Neural progenitor cell (in vitro differentiated cells): ENCODE results near the gene GIGYF2. TPM values are rescaled to one million over a fixed set of nuclear protein-coding genes. Genes with fewer than 3 reads are reported as not detected.

Experiments
- DNase-seq: peaks from one replicate; pipeline ENCODE4 v3.0.0-alpha.2; 2016; ENCODE audit warnings: low spot score
- H2AFZ ChIP-seq: fragments of 200-600 bp; sonication (generic); replicated peaks from 2 replicates; pipeline ENCODE4 v1.6.1; 2016; ENCODE audit warnings: antibody characterized with exemption
- H3F3A ChIP-seq: fragments of 200-600 bp; sonication (generic); 2 replicates; pipeline ENCODE4 v1.6.1; 2016; ENCODE audit warnings: antibody characterized with exemption, low read depth
- H3K27ac ChIP-seq: fragments of 200-600 bp; sonication (generic); 2 replicates; pipeline ENCODE4 v1.5.1; 2016; ENCODE audit warnings: mild to moderate bottlenecking
- H3K27me3 ChIP-seq: fragments of 200-600 bp; sonication (generic); 2 replicates; pipeline ENCODE4 v1.6.1; 2016; ENCODE audit warnings: mild to moderate bottlenecking, moderate library complexity
- H3K36me3 ChIP-seq: fragments of 200-600 bp; sonication (generic); 2 replicates; pipeline ENCODE4 v1.5.1; 2016
- H3K4me1 ChIP-seq: fragments of 200-600 bp; sonication (generic); 2 replicates; pipeline ENCODE4 v1.6.1; 2016; ENCODE audit warnings: mixed run types
- H3K4me2 ChIP-seq: fragments of 200-600 bp; sonication (generic); 2 replicates; pipeline ENCODE4 v1.6.1; 2016
- H3K4me3 ChIP-seq: fragments of 200-600 bp; sonication (generic); 2 replicates; pipeline ENCODE4 v1.5.1; 2016
- H3K79me2 ChIP-seq: fragments of 200-600 bp; sonication (generic); 2 replicates; pipeline ENCODE4 v1.6.1; 2016; ENCODE audit warnings: low read depth
- H3K9ac ChIP-seq: fragments of 200-600 bp; sonication (generic); 2 replicates; pipeline ENCODE4 v1.6.1; 2016
- H3K9me3 ChIP-seq: fragments of 200-600 bp; sonication (generic); 2 replicates; pipeline ENCODE4 v1.5.1; 2016; ENCODE audit warnings: low read depth
- H4K20me1 ChIP-seq: fragments of 200-600 bp; sonication (generic); 2 replicates; pipeline ENCODE4 v1.6.1; 2016; ENCODE audit warnings: low read depth
- H3K27ac Mint-ChIP-seq: 3 replicates; pipeline ENCODE4 v1.8.0; 2021; ENCODE audit warnings: mixed read lengths
- H3K27me3 Mint-ChIP-seq: 2 replicates; pipeline ENCODE4 v1.8.0; 2022; ENCODE audit warnings: low read depth, mild to moderate bottlenecking, inconsistent platforms, moderate library complexity, mixed read lengths; ENCODE audit not compliant: insufficient read depth
- H3K36me3 Mint-ChIP-seq: 3 replicates; pipeline ENCODE4 v1.8.0; 2021; ENCODE audit warnings: mixed read lengths
- H3K4me1 Mint-ChIP-seq: 3 replicates; pipeline ENCODE4 v1.8.0; 2021; ENCODE audit warnings: mixed read lengths
- H3K4me3 Mint-ChIP-seq: 3 replicates; pipeline ENCODE4 v1.8.0; 2021; ENCODE audit warnings: mild to moderate bottlenecking, moderate library complexity, mixed read lengths
- H3K9me3 Mint-ChIP-seq: 3 replicates; pipeline ENCODE4 v1.8.0; 2020; ENCODE audit warnings: mixed read lengths
- EZH2 ChIP-seq: fragments of 200-600 bp; sonication (generic); IDR thresholded peaks from 2 replicates; pipeline ENCODE4 v1.6.1; 2017; ENCODE audit warnings: antibody characterized with exemption, mild to moderate bottlenecking, moderate library complexity
- EZH2phosphoT487 ChIP-seq: fragments of 200-600 bp; sonication (generic); IDR thresholded peaks from 2 replicates; pipeline ENCODE4 v1.6.1; 2017; ENCODE audit warnings: antibody characterized with exemption
- total RNA-seq: library from RNA; depleted of rRNA; stranded (reverse); fragments of >200 nt; gene quantifications from 2 replicates; pipeline ENCODE4 v1.2.3, GENCODE V29; 2015; ENCODE audit warnings: low replicate concordance
- TF ChIP-seq, protein P1 (sequence below): fragments of 200-600 bp; sonication (generic); IDR thresholded peaks from 2 replicates; pipeline ENCODE4 v1.5.1; 2017; ENCODE audit warnings: antibody characterized with exemption, mild to moderate bottlenecking

The GIGYF2 gene
- total RNA-seq, 1 donor from 2014 or later = 76.3 TPM

DNA sequence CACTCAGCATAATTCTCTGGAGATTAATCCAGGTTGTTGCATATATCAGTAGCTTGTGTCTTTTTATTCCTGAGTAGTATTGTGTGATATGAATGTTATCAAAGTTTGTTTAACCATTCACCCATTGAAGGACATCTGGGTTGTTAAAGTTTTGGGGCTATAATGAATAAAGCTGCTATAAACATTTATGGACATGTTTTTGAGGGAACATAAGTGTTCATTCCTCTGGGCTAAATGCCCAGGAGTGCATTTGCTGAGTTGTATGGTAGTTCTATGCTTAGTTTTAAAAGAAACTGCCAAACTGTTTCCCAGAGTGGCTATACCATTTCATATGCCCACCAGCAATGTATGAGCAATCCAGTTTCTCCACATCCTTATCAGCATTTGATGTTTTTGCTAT, 101.1 kb downstream of the GIGYF2 start:
- TF ChIP-seq EZH2phosphoT487 (no peak), EZH2 (no peak)
- TF ChIP-seq, protein P1, sequence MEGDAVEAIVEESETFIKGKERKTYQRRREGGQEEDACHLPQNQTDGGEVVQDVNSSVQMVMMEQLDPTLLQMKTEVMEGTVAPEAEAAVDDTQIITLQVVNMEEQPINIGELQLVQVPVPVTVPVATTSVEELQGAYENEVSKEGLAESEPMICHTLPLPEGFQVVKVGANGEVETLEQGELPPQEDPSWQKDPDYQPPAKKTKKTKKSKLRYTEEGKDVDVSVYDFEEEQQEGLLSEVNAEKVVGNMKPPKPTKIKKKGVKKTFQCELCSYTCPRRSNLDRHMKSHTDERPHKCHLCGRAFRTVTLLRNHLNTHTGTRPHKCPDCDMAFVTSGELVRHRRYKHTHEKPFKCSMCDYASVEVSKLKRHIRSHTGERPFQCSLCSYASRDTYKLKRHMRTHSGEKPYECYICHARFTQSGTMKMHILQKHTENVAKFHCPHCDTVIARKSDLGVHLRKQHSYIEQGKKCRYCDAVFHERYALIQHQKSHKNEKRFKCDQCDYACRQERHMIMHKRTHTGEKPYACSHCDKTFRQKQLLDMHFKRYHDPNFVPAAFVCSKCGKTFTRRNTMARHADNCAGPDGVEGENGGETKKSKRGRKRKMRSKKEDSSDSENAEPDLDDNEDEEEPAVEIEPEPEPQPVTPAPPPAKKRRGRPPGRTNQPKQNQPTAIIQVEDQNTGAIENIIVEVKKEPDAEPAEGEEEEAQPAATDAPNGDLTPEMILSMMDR = no peak
- peaks cover 10% of the 10 kb centered on the region for H3F3A ChIP-seq
- H3K4me1 ChIP-seq = peaks cover 16% of the 10 kb centered on the region
- H3K4me1 Mint-ChIP-seq = no peaks in the 10 kb centered on the region
- no peak overlapping the region for H3K4me3 ChIP-seq
- peaks cover 10% of the 10 kb centered on the region for H4K20me1 ChIP-seq
- H3K9me3 ChIP-seq = no peaks in the 10 kb centered on the region
- H3K36me3 ChIP-seq = peaks cover 18% of the 10 kb centered on the region
- no peak overlapping the region for H3K9ac ChIP-seq
- H3K36me3 Mint-ChIP-seq = peaks cover 35% of the 10 kb centered on the region
- H3K79me2 ChIP-seq = no peaks in the 10 kb centered on the region
- H3K27me3 Mint-ChIP-seq = peaks cover 3% of the 10 kb centered on the region
- no peaks in the 10 kb centered on the region for H3K27me3 ChIP-seq
- no peak overlapping the region for H3K27ac Mint-ChIP-seq
- H3K27ac ChIP-seq = no peak overlapping the region
- H3K4me2 ChIP-seq = no peak overlapping the region
- DNase-seq = no peak
- H2AFZ ChIP-seq = no peak overlapping the region
- peaks cover 11% of the 10 kb centered on the region for H3K9me3 Mint-ChIP-seq
- no peak overlapping the region for H3K4me3 Mint-ChIP-seq

DNA sequence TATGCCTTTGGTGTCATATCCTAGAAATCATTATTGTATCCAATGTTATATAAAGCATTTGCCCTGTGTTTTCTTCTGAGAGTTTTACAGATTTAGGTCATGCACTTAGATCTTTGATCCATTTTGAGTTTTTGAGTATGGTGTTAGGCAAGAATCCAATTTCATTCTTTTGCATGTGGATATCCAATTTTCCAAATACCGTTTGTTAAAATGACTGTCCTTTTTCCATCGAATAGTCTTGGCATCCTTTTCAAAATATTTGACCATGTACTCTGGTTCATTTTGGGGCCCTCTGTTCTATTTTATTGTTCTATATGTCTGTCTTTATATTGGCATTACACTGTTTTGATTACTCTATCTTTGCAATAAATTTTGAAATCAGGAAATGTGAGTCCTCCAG, 103.0 kb downstream of the GIGYF2 start:
- no peaks in the 10 kb centered on the region for H3K27me3 ChIP-seq
- H4K20me1 ChIP-seq = no peaks in the 10 kb centered on the region
- H3K36me3 Mint-ChIP-seq = peaks cover 44% of the 10 kb centered on the region
- H3K27me3 Mint-ChIP-seq = peaks cover 3% of the 10 kb centered on the region
- no peaks in the 10 kb centered on the region for H3K9me3 ChIP-seq
- H3F3A ChIP-seq = no peaks in the 10 kb centered on the region
- DNase-seq = no peak
- H3K4me3 ChIP-seq = no peak overlapping the region
- no peak overlapping the region for H3K4me3 Mint-ChIP-seq
- H3K9ac ChIP-seq = no peak overlapping the region
- H3K79me2 ChIP-seq = no peaks in the 10 kb centered on the region
- H3K4me1 Mint-ChIP-seq = no peaks in the 10 kb centered on the region
- no peaks in the 10 kb centered on the region for H3K4me1 ChIP-seq
- TF ChIP-seq EZH2phosphoT487 (no peak), EZH2 (no peak)
- TF ChIP-seq, protein P1 = no peak
- no peak overlapping the region for H3K4me2 ChIP-seq
- no peak overlapping the region for H2AFZ ChIP-seq
- peaks cover 13% of the 10 kb centered on the region for H3K9me3 Mint-ChIP-seq
- no peak overlapping the region for H3K27ac Mint-ChIP-seq
- H3K36me3 ChIP-seq = peaks cover 22% of the 10 kb centered on the region
- no peak overlapping the region for H3K27ac ChIP-seq

DNA sequence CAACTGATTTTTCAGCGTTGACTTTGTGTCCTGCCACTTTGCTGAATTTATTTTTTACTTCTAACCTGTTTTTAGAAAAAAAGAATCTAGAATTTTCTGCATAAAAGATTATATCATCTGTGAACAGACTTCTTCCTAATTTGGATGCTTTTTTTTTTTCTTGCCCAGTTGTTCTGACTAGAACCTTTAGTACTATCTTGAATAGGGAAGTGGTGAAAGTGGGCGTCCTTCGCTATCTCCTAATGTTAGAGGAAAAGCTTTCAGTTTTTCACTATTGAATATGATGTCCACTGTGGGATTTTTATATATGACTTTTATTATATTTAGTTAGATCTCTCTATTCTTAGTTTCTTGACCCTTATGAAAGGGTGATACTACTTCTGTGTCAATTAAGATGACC, 105.0 kb downstream of the GIGYF2 start:
- Histone ChIP-seq H3K27ac (no peak overlapping the region), H3K9ac (no peak overlapping the region), H4K20me1 (peaks cover 3% of the 10 kb centered on the region), H3K4me3 (no peak overlapping the region), H3F3A (no peaks in the 10 kb centered on the region), H3K79me2 (no peaks in the 10 kb centered on the region), H3K36me3 (peaks cover 29% of the 10 kb centered on the region), H3K4me1 (no peaks in the 10 kb centered on the region), H3K4me2 (no peak overlapping the region), H3K9me3 (no peaks in the 10 kb centered on the region), H3K27me3 (no peaks in the 10 kb centered on the region), H2AFZ (no peak overlapping the region)
- Mint-ChIP-seq H3K27ac (no peak overlapping the region), H3K36me3 (peaks cover 42% of the 10 kb centered on the region), H3K9me3 (peaks cover 13% of the 10 kb centered on the region), H3K4me3 (no peak overlapping the region), H3K27me3 (peaks cover 3% of the 10 kb centered on the region), H3K4me1 (no peaks in the 10 kb centered on the region)
- no peak for DNase-seq
- TF ChIP-seq EZH2 = no peak
- TF ChIP-seq, protein P1 = no peak
- TF ChIP-seq EZH2phosphoT487 = no peak
